ENCODE data around the gene DNTT.
A peak's percentile ranks its signal among the peaks of the same experiment; 100 is the strongest.

The DNTT gene

GRCh38 chr10:96309628-96310320 is 5.5 kb downstream of the DNTT start:
- H3K36me3 ChIP-seq (ENCODE audit: insufficient read depth, low read length): no peaks in the 10 kb centered on the region
- peak overlapping the region; percentile 11; the same call in 1 of the 2 replicates for H3K9ac ChIP-seq (ENCODE audit: low read depth, low read length)
- peaks cover 48% of the 10 kb centered on the region for H3K4me1 ChIP-seq (ENCODE audit: insufficient read depth, low read length)
- no peaks in the 10 kb centered on the region for H3K9me3 ChIP-seq (ENCODE audit: control insufficient read depth, insufficient read depth, low read length)

- peak overlapping the region; percentile 11; the same call in 1 of the 2 replicates for H3K9ac ChIP-seq (ENCODE audit: low read depth, low read length)
Measured at GRCh38 chr10:96310321-96310669, 6.1 kb downstream of the DNTT start.

GRCh38 chr10:96311180-96311715 is 7.0 kb downstream of the DNTT start:
- H3K36me3 ChIP-seq (ENCODE audit: insufficient read depth, low read length): no peaks in the 10 kb centered on the region
- H3K4me1 ChIP-seq (ENCODE audit: insufficient read depth, low read length): peaks cover 48% of the 10 kb centered on the region
- no peak overlapping the region for H3K9ac ChIP-seq (ENCODE audit: low read depth, low read length)

More at GRCh38 chr10:96310321-96310669, 6.1 kb downstream of the DNTT start:
- Histone ChIP-seq H3K9me3 (ENCODE audit: control insufficient read depth, insufficient read depth, low read length) (no peaks in the 10 kb centered on the region), H3K4me1 (ENCODE audit: insufficient read depth, low read length) (peaks cover 48% of the 10 kb centered on the region), H3K36me3 (ENCODE audit: insufficient read depth, low read length) (no peaks in the 10 kb centered on the region)

GRCh38 chr10:96313344-96313743 is 9.1 kb downstream of the DNTT start:
- Histone ChIP-seq H3K9ac (ENCODE audit: low read depth, low read length) (no peak overlapping the region), H3K4me1 (ENCODE audit: insufficient read depth, low read length) (peaks cover 32% of the 10 kb centered on the region), H3K36me3 (ENCODE audit: insufficient read depth, low read length) (no peaks in the 10 kb centered on the region), H3K9me3 (ENCODE audit: control insufficient read depth, insufficient read depth, low read length) (no peaks in the 10 kb centered on the region)

More at GRCh38 chr10:96311180-96311715, 7.0 kb downstream of the DNTT start:
- no peaks in the 10 kb centered on the region for H3K9me3 ChIP-seq (ENCODE audit: control insufficient read depth, insufficient read depth, low read length)

GRCh38 chr10:96317067-96317833 is 13.0 kb downstream of the DNTT start:
- no peaks in the 10 kb centered on the region for H3K9me3 ChIP-seq (ENCODE audit: control insufficient read depth, insufficient read depth, low read length)
- peaks cover 14% of the 10 kb centered on the region for H3K4me1 ChIP-seq (ENCODE audit: insufficient read depth, low read length)
- no peaks in the 10 kb centered on the region for H3K36me3 ChIP-seq (ENCODE audit: insufficient read depth, low read length)
- H3K9ac ChIP-seq (ENCODE audit: low read depth, low read length): no peak overlapping the region

- H3K9me3 ChIP-seq (ENCODE audit: control insufficient read depth, insufficient read depth, low read length): no peaks in the 10 kb centered on the region
- peaks cover 12% of the 10 kb centered on the region for H3K4me1 ChIP-seq (ENCODE audit: insufficient read depth, low read length)
- H3K36me3 ChIP-seq (ENCODE audit: insufficient read depth, low read length): no peaks in the 10 kb centered on the region
- H3K9ac ChIP-seq (ENCODE audit: low read depth, low read length): no peak overlapping the region
Measured at GRCh38 chr10:96319754-96320474, 15.7 kb downstream of the DNTT start.

- Histone ChIP-seq H3K9me3 (ENCODE audit: control insufficient read depth, insufficient read depth, low read length) (no peaks in the 10 kb centered on the region), H3K9ac (ENCODE audit: low read depth, low read length) (no peak overlapping the region), H3K36me3 (ENCODE audit: insufficient read depth, low read length) (no peaks in the 10 kb centered on the region), H3K4me1 (ENCODE audit: insufficient read depth, low read length) (peaks cover 12% of the 10 kb centered on the region)
Measured at GRCh38 chr10:96321822-96322221, 17.6 kb downstream of the DNTT start.

GRCh38 chr10:96322275-96322674 is 18.0 kb downstream of the DNTT start:
- H3K4me1 ChIP-seq (ENCODE audit: insufficient read depth, low read length): peaks cover 12% of the 10 kb centered on the region
- H3K9ac ChIP-seq (ENCODE audit: low read depth, low read length): no peak overlapping the region
- H3K9me3 ChIP-seq (ENCODE audit: control insufficient read depth, insufficient read depth, low read length): no peaks in the 10 kb centered on the region
- no peaks in the 10 kb centered on the region for H3K36me3 ChIP-seq (ENCODE audit: insufficient read depth, low read length)

- Histone ChIP-seq H3K36me3 (ENCODE audit: insufficient read depth, low read length) (no peaks in the 10 kb centered on the region), H3K9me3 (ENCODE audit: control insufficient read depth, insufficient read depth, low read length) (no peaks in the 10 kb centered on the region), H3K4me1 (ENCODE audit: insufficient read depth, low read length) (peaks cover 12% of the 10 kb centered on the region), H3K9ac (ENCODE audit: low read depth, low read length) (no peak overlapping the region)
Measured at GRCh38 chr10:96324447-96324846, 20.2 kb downstream of the DNTT start.

- Histone ChIP-seq H3K4me1 (ENCODE audit: insufficient read depth, low read length) (no peaks in the 10 kb centered on the region), H3K9me3 (ENCODE audit: control insufficient read depth, insufficient read depth, low read length) (no peaks in the 10 kb centered on the region), H3K9ac (ENCODE audit: low read depth, low read length) (no peak overlapping the region), H3K36me3 (ENCODE audit: insufficient read depth, low read length) (no peaks in the 10 kb centered on the region)
Measured at GRCh38 chr10:96325719-96326373, 21.6 kb downstream of the DNTT start.

GRCh38 chr10:96327462-96327861 is 23.2 kb downstream of the DNTT start:
- H3K9me3 ChIP-seq (ENCODE audit: control insufficient read depth, insufficient read depth, low read length): no peaks in the 10 kb centered on the region
- H3K9ac ChIP-seq (ENCODE audit: low read depth, low read length): no peak overlapping the region
- no peaks in the 10 kb centered on the region for H3K4me1 ChIP-seq (ENCODE audit: insufficient read depth, low read length)
- no peaks in the 10 kb centered on the region for H3K36me3 ChIP-seq (ENCODE audit: insufficient read depth, low read length)

- Histone ChIP-seq H3K9me3 (ENCODE audit: control insufficient read depth, insufficient read depth, low read length) (no peaks in the 10 kb centered on the region), H3K9ac (ENCODE audit: low read depth, low read length) (no peak overlapping the region), H3K4me1 (ENCODE audit: insufficient read depth, low read length) (peaks cover 3% of the 10 kb centered on the region; the same call in 1 of the 2 replicates), H3K36me3 (ENCODE audit: insufficient read depth, low read length) (no peaks in the 10 kb centered on the region)
Measured at GRCh38 chr10:96333101-96333500, 28.9 kb downstream of the DNTT start.

- Histone ChIP-seq H3K9ac (ENCODE audit: low read depth, low read length) (no peak overlapping the region), H3K4me1 (ENCODE audit: insufficient read depth, low read length) (peaks cover 6% of the 10 kb centered on the region; the same call in 1 of the 2 replicates), H3K9me3 (ENCODE audit: control insufficient read depth, insufficient read depth, low read length) (no peaks in the 10 kb centered on the region), H3K36me3 (ENCODE audit: insufficient read depth, low read length) (no peaks in the 10 kb centered on the region)
Measured at GRCh38 chr10:96334616-96335526, 30.6 kb downstream of the DNTT start.

All from ES-I3 (cell line).